Loucy (cell line): ENCODE results near the gene DNAH1.

ENCODE experiments used
- CTCF ChIP-seq: fragments of 200-600 bp; sonication (generic); conservative IDR thresholded peaks from 2 replicates; pipeline ENCODE4 v1.5.1; 2014; ENCODE audit warnings: mild to moderate bottlenecking, antibody characterized with exemption, low read length
- EZH2phosphoT487 ChIP-seq: fragments of 200-600 bp; IDR thresholded peaks from 2 replicates; pipeline ENCODE4 v1.6.1; 2018; ENCODE audit warnings: antibody characterized with exemption, mild to moderate bottlenecking, moderate library complexity, borderline replicate concordance

- no peak for TF ChIP-seq CTCF
- no peak for TF ChIP-seq EZH2phosphoT487
These were observed 15.0 kb downstream of the DNAH1 start for GRCh38 chr3:52331091-52331490.
